ENCODE measurements around the gene BLOC1S3.

The BLOC1S3 gene

DNA sequence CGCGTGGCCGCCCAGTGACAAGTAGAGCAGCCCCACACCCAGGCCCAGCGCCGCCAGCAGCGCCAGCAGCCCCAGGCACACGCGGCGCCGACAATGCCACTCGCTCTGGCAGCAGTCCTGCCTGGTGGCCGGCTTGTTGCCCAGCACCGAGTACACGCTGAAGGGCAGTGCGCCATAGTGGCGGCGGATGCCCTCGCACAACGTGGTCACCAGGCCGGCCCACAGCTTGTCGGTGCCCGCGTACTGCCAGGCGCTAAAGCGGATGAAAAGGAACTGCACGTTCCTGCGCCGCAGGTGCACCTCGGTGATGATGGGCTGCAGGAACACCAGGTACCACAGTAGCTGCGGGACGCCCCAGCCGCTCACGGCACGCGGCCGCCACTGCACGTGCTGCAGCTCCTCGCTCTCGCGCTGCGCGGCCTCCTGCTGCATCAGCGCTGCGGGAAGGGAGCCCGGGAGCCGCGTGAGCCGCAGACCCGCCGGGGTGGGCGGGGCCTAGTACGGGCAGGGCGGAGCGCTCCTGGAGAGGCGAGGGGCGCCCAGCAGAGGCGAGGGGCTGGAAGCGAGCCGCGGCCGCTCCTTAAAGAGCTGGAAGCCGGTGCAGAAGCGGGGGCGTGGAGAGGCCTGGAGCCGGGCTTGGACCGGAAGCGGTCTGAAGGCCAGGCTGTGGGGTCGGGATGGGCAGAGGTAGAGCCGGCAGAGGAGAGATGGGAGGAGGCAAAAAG, 25.1 kb upstream of the BLOC1S3 start:
- H3K27ac ChIP-seq, result no peak overlapping the region
- TF ChIP-seq ZFX (IDR thresholded peaks at IDR 0.05; ENCODE audit: borderline replicate concordance), result no peak
- TF ChIP-seq, protein P1, sequence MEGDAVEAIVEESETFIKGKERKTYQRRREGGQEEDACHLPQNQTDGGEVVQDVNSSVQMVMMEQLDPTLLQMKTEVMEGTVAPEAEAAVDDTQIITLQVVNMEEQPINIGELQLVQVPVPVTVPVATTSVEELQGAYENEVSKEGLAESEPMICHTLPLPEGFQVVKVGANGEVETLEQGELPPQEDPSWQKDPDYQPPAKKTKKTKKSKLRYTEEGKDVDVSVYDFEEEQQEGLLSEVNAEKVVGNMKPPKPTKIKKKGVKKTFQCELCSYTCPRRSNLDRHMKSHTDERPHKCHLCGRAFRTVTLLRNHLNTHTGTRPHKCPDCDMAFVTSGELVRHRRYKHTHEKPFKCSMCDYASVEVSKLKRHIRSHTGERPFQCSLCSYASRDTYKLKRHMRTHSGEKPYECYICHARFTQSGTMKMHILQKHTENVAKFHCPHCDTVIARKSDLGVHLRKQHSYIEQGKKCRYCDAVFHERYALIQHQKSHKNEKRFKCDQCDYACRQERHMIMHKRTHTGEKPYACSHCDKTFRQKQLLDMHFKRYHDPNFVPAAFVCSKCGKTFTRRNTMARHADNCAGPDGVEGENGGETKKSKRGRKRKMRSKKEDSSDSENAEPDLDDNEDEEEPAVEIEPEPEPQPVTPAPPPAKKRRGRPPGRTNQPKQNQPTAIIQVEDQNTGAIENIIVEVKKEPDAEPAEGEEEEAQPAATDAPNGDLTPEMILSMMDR (IDR thresholded peaks at IDR 0.05), result no peak

DNA sequence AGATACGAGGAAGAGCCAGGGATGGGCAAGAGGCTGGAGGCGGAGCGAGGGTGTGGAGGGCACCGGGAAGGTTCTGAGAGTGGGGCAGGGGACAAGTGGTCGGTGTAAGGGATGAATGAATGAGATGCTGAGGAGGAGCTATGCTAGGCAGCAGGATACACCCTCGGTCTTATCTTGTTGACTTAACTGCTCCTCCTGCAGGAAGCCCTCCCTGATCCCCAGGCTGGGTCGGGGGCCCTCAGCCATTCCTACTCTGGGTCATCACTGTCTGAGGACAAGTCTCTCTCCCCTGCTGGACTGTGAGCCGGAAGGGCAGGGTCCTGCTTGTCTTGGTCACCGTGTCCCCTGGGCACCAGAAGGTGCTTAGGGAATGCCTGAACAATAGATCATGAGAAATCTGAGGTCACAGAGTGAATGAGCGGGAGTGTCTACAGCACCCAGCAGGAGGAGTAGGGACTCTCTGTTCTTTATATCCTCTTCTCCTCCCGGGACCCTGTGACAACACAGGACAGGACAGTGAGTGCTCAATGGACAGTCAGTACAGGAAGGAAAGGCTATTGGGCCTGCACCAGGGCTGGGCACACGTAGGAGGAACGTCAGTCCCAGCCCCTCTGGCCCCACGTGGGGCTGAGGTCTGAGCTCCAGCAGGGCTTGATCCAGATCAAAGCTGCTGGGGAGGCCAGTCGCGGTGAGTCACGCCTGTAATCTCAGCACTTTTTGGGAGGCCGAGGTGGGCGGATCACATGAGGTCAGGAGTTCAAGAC, 24.3 kb upstream of the BLOC1S3 start:
- TF ChIP-seq, protein P1 (IDR thresholded peaks at IDR 0.05), result no peak
- TF ChIP-seq ZFX (IDR thresholded peaks at IDR 0.05; ENCODE audit: borderline replicate concordance), result no peak
- H3K27ac ChIP-seq, result no peak overlapping the region

DNA sequence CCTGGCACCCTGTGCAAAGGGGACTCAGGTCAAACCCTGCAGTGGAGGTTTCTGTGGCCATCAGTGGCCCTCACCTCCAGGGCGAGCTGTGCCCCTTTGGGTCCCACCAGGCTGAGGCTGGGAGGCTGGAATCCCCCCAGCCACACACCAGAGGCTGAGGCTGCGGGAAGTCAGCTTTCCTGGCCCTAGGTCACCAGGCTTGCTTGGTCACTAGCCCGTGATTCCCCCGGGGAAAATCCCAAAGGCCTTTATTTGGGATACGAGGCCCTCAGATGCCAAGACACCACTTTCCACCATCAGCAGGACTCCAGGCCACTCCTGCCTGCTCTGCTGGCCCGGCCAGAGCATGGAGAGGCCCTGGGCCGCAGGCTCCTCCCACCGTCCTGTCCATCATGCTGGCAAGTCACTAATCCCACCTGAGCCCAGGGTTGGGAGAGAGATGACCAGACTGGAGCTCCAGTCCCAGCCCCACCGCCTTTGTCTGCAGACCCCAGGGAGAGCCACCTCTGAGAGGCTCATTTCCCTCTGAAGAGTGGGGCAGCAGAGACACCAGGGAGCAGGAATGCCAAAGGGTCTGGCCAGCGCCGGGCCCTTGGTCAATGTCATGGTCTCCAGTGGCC, 22.5 kb upstream of the BLOC1S3 start:
- no peak overlapping the region for H3K27ac ChIP-seq
- no peak for TF ChIP-seq ZFX (IDR thresholded peaks at IDR 0.05; ENCODE audit: borderline replicate concordance)
- TF ChIP-seq, protein P1 (IDR thresholded peaks at IDR 0.05), result no peak

DNA sequence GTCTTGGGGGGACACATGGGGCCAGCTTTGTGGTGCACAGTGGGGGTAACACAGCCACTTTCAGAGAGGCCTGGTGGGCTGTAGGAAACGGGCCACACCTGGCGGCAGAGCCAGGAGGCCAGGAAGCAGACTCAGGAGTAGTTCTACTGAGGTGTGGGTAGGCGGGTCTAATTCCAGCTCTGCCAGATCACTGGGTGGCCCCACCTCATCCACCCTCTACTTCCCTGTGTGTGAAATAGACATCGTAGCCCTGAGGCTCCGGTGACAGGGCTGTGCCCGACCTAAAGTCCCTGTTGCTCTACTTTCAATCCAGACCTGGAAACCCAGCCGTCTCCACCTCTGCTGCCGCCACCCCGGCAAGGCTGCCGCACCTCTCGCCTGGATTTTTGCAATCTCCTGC, 21.8 kb upstream of the BLOC1S3 start:
- no peak for TF ChIP-seq ZFX (IDR thresholded peaks at IDR 0.05; ENCODE audit: borderline replicate concordance)
- TF ChIP-seq, protein P1 (IDR thresholded peaks at IDR 0.05), result no peak
- H3K27ac ChIP-seq, result no peak overlapping the region

DNA sequence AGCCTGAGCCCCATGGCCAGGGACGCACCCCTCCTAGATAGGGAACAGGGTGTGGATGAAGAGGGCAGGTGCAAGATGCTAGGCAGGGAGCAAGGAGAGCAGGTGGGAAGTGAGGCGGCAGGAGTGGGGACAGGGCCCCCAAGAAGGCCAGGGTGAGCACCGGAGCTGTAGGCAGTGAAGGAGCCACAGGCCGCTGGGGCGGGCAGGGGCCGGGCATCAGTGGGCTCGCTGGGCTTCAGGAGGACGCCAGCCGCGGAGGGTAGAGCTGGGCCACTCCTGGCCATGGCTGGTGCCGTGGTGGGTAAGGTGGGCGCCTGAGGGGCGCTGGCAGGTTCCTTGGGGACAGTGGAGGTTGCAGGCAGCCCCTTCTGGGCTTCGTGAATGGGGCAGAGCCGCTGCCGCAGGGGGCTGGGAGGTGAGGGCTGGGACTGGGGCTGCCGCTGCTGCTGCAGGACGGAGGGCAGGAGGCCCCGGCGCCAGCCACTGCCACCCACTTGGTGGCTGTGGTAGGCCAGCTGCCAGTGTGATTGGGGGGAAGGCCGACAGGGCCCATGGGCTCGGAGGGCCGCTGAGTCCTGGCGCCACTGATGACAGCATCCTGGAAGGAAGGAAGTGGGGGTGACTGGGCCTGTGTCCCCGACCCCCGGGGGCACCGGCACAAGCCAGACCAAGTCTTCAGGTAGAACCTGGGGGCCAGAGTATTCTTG, 19.9 kb upstream of the BLOC1S3 start:
- no peak for TF ChIP-seq ZFX (IDR thresholded peaks at IDR 0.05; ENCODE audit: borderline replicate concordance)
- TF ChIP-seq, protein P1 (IDR thresholded peaks at IDR 0.05), result no peak
- H3K27ac ChIP-seq, result no peak overlapping the region

DNA sequence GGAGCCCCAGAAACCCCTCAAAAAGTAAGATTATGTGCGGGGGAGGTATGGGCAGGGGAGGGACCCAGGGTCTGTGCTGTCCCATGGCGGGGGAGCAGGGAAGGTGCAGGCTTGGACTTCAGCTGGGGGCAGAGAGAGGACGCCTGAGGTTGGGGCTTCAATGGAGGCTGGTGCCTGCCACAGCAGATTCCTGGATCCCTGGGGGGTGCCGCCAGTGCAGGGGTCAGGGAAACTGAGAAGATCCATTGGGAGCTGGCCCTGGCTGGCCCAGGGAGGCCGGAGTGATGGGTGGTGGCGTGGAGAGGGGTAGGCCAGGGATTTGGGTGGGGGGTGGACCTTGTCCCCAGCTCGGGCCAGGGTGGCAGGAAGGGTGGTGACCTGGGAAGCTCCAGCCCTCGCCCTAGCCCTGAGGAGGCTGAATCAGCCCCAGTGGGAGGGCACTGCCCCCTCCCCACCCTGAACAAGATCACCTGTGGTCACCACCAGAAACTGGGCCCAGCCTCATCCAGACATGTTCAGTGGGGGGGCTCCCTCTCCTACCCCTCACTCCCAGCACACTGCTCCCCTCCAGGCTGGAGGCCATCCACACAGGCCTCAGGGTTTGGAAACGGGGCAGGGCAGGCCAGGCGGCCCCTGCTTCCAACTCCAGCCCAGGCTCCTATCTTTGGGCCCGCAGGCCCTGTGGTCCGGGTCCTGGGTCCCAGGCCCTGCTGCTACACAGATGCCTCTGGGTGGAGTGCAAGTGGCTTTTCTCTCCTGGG, 19.2 kb upstream of the BLOC1S3 start:
- H3K27ac ChIP-seq, result no peak overlapping the region
- TF ChIP-seq, protein P1 (IDR thresholded peaks at IDR 0.05), result no peak
- no peak for TF ChIP-seq ZFX (IDR thresholded peaks at IDR 0.05; ENCODE audit: borderline replicate concordance)
